Right lobe of liver (tissue), 4 donors: ENCODE results near the gene CBLC.

Experiments used
- POLR2A ChIP-seq: fragments of 450-650 bp; IDR thresholded peaks from one replicate; pipeline ENCODE4 v1.6.1; 2017; ENCODE audit warnings: antibody characterized with exemption, mild to moderate bottlenecking
- TF ChIP-seq, protein P1 (sequence below), 4 donors: fragments of 200-600 bp in 3 of 4; fragments of 450-650 bp in 1 of 4; IDR thresholded peaks; one replicate each; pipeline versions ENCODE4 v1.5.1 to v1.8.0; 2016 to 2022; ENCODE audit warnings: antibody characterized with exemption in 4 of 4, mild to moderate bottlenecking in 2 of 4
- donor health status: DM: no; HTN: no; CAD: no.
- donor health status: DM: no; HTN: no; CAD: no.
- donor health status: DM: no; HTN: yes; CAD: no.

DNA sequence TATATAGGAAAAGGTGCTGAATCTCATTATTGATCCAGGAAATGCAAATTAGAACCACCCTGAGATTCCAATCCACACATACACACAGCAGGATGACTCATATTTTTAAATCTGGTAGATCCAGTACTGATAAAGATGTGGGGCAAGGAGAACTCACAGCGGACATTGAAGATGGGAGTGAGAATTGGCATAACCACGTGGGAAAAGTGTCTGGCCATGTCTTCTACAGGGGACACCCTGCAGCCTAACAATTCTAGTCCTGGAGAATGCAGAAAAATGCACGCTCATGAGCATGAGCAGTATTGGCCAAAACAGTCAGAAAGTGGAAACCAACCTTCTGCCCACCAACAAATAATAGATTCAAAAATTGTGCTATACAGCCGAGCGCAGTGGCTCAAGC lies 42.7 kb upstream of the CBLC start:
- TF ChIP-seq, protein P1, sequence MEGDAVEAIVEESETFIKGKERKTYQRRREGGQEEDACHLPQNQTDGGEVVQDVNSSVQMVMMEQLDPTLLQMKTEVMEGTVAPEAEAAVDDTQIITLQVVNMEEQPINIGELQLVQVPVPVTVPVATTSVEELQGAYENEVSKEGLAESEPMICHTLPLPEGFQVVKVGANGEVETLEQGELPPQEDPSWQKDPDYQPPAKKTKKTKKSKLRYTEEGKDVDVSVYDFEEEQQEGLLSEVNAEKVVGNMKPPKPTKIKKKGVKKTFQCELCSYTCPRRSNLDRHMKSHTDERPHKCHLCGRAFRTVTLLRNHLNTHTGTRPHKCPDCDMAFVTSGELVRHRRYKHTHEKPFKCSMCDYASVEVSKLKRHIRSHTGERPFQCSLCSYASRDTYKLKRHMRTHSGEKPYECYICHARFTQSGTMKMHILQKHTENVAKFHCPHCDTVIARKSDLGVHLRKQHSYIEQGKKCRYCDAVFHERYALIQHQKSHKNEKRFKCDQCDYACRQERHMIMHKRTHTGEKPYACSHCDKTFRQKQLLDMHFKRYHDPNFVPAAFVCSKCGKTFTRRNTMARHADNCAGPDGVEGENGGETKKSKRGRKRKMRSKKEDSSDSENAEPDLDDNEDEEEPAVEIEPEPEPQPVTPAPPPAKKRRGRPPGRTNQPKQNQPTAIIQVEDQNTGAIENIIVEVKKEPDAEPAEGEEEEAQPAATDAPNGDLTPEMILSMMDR (IDR thresholded peaks at IDR 0.05), result no peak
- no peak for TF ChIP-seq POLR2A
